Lung (tissue), 12 donors: ENCODE data around the gene MAGI3. TPM values are rescaled to one million over a fixed set of nuclear protein-coding genes. Genes with fewer than 3 reads are reported as not detected.

ENCODE experiments used
- ATAC-seq: fragments of 200-7000 bp; cut with Tn5 transposase; one replicate; pipeline ENCODE4 v1.9.1; 2020; ENCODE audit warnings: moderate number of reproducible peaks; ENCODE audit not compliant: insufficient read depth, low FRiP score
- DNase-seq, 3 donors: peaks; one replicate each; pipeline ENCODE4 v3.0.0-alpha.2; 2013 to 2017
- H3K27ac ChIP-seq, 2 donors: one replicate each; pipeline ENCODE4 v1.5.1; 2013; ENCODE audit warnings: mild to moderate bottlenecking in 2 of 2, moderate library complexity in 2 of 2, control low read depth in 1 of 2, inconsistent platforms in 1 of 2, low read depth in 1 of 2, low read length in 1 of 2
- H3K27me3 ChIP-seq, 3 donors: one replicate each; pipeline ENCODE4 v1.5.1; 2013; ENCODE audit warnings: low read length in 2 of 3; ENCODE audit not compliant: control insufficient read depth in 3 of 3, insufficient read depth in 3 of 3
- H3K36me3 ChIP-seq, 4 donors: one replicate each; pipeline ENCODE4 v1.5.1; 2013; ENCODE audit warnings: low read length in 4 of 4, mild to moderate bottlenecking in 1 of 4, moderate library complexity in 1 of 4; ENCODE audit not compliant: control insufficient read depth in 4 of 4, insufficient read depth in 4 of 4
- H3K4me1 ChIP-seq, 5 donors: one replicate each; pipeline ENCODE4 v1.5.1; 2013; ENCODE audit warnings: low read length in 5 of 5, mild to moderate bottlenecking in 2 of 5, moderate library complexity in 1 of 5; ENCODE audit not compliant: control insufficient read depth in 5 of 5, insufficient read depth in 5 of 5
- H3K4me3 ChIP-seq: one replicate; pipeline ENCODE4 v1.5.1; 2013; ENCODE audit warnings: mild to moderate bottlenecking, control low read depth, moderate library complexity
- H3K9ac ChIP-seq, 2 donors: one replicate each; pipeline ENCODE4 v1.5.1; 2013; ENCODE audit warnings: low read length in 2 of 2, control low read depth in 1 of 2; ENCODE audit not compliant: insufficient read depth in 1 of 2
- H3K9me3 ChIP-seq, 4 donors: one replicate each; pipeline ENCODE4 v1.5.1; 2013; ENCODE audit warnings: low read length in 3 of 4, mild to moderate bottlenecking in 1 of 4, moderate library complexity in 1 of 4; ENCODE audit not compliant: control insufficient read depth in 4 of 4, insufficient read depth in 3 of 4
- CTCF ChIP-seq: IDR thresholded peaks from 2 replicates; pipeline ENCODE4 v1.5.1; 2012; ENCODE audit warnings: mild to moderate bottlenecking; ENCODE audit errors: control extremely low read depth, extremely low read depth
- WGBS, 2 donors: extraction: QIAGEN DNeasy Blood & Tissue Kit; methylation state at CpG; one replicate each; pipeline ENCODE4 v1.1.7; 2013; 5-methylcytosine and 5-hydroxymethylcytosine counted together
- polyA plus RNA-seq, 2 donors: library from polyadenylated mRNA; stranded (reverse); fragments of 200-250 nt; gene quantifications; one replicate each; pipeline ENCODE4 v1.2.1, GENCODE V29; 2013
- total RNA-seq, 2 donors: library from RNA; depleted of rRNA in 1 of 2; stranded (reverse); fragments of >200 nt in 1 of 2; gene quantifications; one replicate each; pipeline ENCODE4 v1.2.1, GENCODE V29; 2014 to 2021
- donor health status: control.
- donor health status: control.
- donor health status: Bipolar disorder and iron deficiency.
- donor health status: healthy.
- donor health status: DM: yes; HTN: yes; CAD: no.

Gene MAGI3
- total and polyA plus RNA-seq, 4 donors = 7.5 to 137 (median 35.5) TPM

- Histone ChIP-seq H3K4me1 (peaks cover 0 to 2% (median 0%) of the 10 kb centered on the region in 5 donors), H3K27me3 (no peaks in the 10 kb centered on the region), H3K36me3 (peaks cover 3 to 12% (median 6%) of the 10 kb centered on the region in 4 donors), H3K4me3 (no peak overlapping the region), H3K9ac (no peak overlapping the region), H3K27ac (no peak overlapping the region), H3K9me3 (peaks cover 0 to 3% (median 0%) of the 10 kb centered on the region in 4 donors)
- no peak for ATAC-seq
- DNase-seq = no peak
- TF ChIP-seq CTCF = no peak
- 95 to 99% methylated on average over 4 of the region's 4 CpGs for WGBS, 2 donors
Measured at GRCh38 chr1:113692824-113693431, 302.6 kb downstream of the MAGI3 start.

- Histone ChIP-seq H3K4me3 (no peak overlapping the region), H3K9me3 (peaks cover 0 to 3% (median 0%) of the 10 kb centered on the region in 4 donors), H3K4me1 (peaks cover 0 to 2% (median 0%) of the 10 kb centered on the region in 5 donors), H3K27ac (no peak overlapping the region), H3K9ac (no peak overlapping the region), H3K27me3 (no peaks in the 10 kb centered on the region), H3K36me3 (peaks cover 6 to 16% (median 9%) of the 10 kb centered on the region in 4 donors)
- ATAC-seq (no peak), DNase-seq (no peak)
- TF ChIP-seq CTCF = no peak
Measured at GRCh38 chr1:113694910-113695309, 304.6 kb downstream of the MAGI3 start.

GRCh38 chr1:113701429-113701828, 311.1 kb downstream of the MAGI3 start:
- no peaks in the 10 kb centered on the region for H3K4me1 ChIP-seq
- no peak overlapping the region for H3K9ac ChIP-seq
- 67 to 83% methylated on average over 3 of the region's 3 CpGs for WGBS, 2 donors
- H3K36me3 ChIP-seq = peaks cover 6 to 14% (median 9%) of the 10 kb centered on the region in 4 donors
- no peak overlapping the region for H3K27ac ChIP-seq
- DNase-seq (no peak), ATAC-seq (no peak)
- H3K4me3 ChIP-seq = no peak overlapping the region
- H3K9me3 ChIP-seq = no peaks in the 10 kb centered on the region
- TF ChIP-seq CTCF = no peak
- no peaks in the 10 kb centered on the region for H3K27me3 ChIP-seq
